NCI-H345 treated with DMSO at 0.1 percent for 48 hours (cell line): ENCODE data around the gene SMURF1.

Source experiments
- DNase-seq: peaks from one replicate; lab custom pipeline; 2025; ENCODE audit not compliant: unreplicated experiment; lab: John Stamatoyannopoulos, UW

The SMURF1 gene

GRCh38 chr7:98992076-98992475 lies 151.8 kb downstream of the SMURF1 start:
- no peak for DNase-seq

DNA sequence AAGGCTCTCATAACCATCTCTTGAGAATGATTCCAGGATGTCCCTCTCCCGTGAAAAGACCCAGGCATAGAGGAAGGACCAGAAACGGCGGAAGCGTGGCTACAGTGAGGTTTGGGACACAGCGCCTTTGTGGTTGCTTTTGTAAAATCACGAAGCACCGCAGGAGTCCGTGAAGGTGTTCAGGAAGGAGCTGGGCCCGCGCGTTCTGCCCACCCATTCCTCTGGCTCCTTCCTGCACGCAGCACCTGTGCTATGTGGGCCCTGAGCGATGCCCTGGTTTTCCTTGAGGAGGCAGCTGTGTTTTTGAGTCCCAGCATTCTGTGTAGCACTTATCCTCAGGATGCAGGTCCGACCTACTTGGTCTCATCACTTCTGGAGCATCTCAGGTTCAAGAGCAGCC lies 152.8 kb downstream of the SMURF1 start:
- DNase-seq: no peak

DNA sequence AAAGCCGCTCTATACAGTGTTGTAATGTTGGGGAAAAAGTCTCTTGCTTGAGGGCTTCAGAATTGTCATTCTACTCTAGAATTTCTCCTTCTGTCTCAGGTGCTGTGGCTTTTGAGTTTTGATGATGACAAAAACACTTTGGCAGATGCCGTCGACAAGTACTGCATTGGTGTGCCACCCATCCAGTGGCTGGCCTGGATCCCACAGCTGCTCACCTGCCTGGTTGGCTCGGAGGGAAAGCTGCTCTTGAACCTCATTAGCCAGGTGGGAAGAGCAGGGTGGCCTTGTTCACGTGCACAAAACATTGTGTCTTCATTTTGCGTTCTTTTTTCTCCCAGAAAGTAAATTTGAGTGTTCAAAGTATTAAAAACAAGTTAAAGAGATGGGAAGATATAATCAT lies 153.6 kb downstream of the SMURF1 start:
- no peak for DNase-seq

DNA sequence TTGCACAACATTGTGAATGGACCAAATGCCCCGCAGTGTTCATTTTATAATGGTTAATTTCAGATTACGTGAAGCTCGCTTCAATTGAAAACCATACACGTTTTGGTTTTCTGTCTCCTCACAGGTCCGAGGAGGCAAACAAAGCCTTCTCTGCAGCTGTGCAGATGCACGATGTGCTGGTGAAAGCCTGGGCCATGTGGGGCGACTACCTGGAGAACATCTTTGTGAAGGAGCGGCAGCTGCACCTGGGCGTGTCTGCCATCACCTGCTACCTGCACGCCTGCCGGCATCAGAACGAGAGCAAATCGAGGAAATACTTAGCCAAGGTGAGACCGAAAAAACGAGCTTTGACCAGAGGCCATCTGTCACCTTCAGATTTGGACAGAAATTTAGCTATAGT lies 155.3 kb downstream of the SMURF1 start:
- no peak for DNase-seq

- no peak for DNase-seq
Measured at GRCh38 chr7:98985945-98986344, 158.0 kb downstream of the SMURF1 start.

GRCh38 chr7:98985406-98985805 lies 158.5 kb downstream of the SMURF1 start:
- DNase-seq: no peak

- no peak for DNase-seq
Measured at GRCh38 chr7:98984126-98984525, 159.8 kb downstream of the SMURF1 start.

- no peak for DNase-seq
Measured at GRCh38 chr7:98982686-98983085, 161.2 kb downstream of the SMURF1 start.

- DNase-seq: no peak
Measured at GRCh38 chr7:98981701-98982100, 162.2 kb downstream of the SMURF1 start.

DNA sequence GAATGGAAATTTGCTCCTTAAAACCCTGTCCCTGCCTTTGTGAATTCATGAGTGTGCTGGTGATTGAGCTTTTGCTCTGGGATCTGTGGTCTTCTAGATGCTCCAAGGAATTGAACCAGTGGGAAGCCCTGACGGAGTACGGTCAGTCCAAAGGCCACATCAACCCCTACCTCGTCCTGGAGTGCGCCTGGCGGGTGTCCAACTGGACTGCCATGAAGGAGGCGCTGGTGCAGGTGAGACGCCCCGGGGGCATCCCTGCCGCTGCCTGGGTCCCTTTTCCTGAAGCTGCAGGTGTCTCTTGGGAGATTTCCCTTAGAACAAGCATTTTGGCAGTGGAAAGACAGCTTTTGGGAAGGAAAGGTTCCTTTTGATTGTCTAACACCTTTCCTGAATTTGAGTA lies 165.2 kb downstream of the SMURF1 start:
- DNase-seq: no peak
